ENCODE results near the gene PNLIPRP1.

GRCh38 chr10:116625845-116626244, 35.1 kb downstream of the PNLIPRP1 start:
- TF ChIP-seq RAD21 (IDR thresholded peaks at IDR 0.05; ENCODE audit: low read depth) (no peak), TEAD4 (IDR thresholded peaks at IDR 0.05) (no peak), YY1 (IDR thresholded peaks at IDR 0.05; ENCODE audit: low read depth) (no peak), MAX (IDR thresholded peaks at IDR 0.05) (no peak), FOXM1 (IDR thresholded peaks at IDR 0.05; ENCODE audit: borderline replicate concordance, low read depth) (no peak), EGR1 (IDR thresholded peaks at IDR 0.05) (no peak), NFIC (IDR thresholded peaks at IDR 0.05) (no peak), TAF1 (IDR thresholded peaks at IDR 0.05; ENCODE audit: low read depth) (no peak), EP300 (IDR thresholded peaks at IDR 0.05; ENCODE audit: borderline replicate concordance) (no peak), ZBTB7A (IDR thresholded peaks at IDR 0.05; ENCODE audit: low read depth) (no peak), REST (IDR thresholded peaks at IDR 0.05; ENCODE audit: low read depth) (no peak), CREB1 (IDR thresholded peaks at IDR 0.05; ENCODE audit: low read depth) (no peak), USF1 (IDR thresholded peaks at IDR 0.05) (no peak)

All from Ishikawa (cell line).